Measurements from ENCODE around the gene ELL.

DNA sequence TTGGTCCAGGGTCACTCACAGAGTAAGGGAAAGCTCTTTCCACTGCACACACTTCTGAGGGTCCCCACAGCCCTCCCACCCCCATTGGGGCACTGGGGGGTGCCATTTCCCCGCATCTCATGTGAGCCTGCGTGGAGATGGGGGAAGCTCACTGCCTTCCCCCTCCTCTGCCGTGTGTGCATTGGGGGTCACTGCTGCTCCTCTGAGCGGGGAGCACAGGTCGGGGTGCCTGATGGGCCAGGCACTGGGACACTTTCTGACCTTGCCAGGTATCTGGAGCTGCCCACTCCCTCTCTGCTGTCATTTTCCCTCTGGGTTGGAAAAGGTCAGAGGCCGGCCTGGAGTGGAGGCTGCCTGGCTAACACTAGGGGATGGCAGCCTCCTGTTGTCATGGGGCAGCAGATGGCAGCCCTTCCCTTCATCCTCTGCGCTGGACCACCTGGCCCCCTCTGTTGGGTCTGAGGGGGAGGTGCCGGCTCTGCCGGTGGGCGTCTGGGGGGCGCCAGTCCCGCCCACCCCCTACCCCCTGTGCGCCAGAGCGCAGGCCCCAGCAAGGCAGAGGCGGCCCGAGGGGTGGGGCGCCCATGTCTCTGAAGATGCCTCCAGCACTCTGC lies 93.6 kb downstream of the ELL start:
- TF ChIP-seq, protein P1, sequence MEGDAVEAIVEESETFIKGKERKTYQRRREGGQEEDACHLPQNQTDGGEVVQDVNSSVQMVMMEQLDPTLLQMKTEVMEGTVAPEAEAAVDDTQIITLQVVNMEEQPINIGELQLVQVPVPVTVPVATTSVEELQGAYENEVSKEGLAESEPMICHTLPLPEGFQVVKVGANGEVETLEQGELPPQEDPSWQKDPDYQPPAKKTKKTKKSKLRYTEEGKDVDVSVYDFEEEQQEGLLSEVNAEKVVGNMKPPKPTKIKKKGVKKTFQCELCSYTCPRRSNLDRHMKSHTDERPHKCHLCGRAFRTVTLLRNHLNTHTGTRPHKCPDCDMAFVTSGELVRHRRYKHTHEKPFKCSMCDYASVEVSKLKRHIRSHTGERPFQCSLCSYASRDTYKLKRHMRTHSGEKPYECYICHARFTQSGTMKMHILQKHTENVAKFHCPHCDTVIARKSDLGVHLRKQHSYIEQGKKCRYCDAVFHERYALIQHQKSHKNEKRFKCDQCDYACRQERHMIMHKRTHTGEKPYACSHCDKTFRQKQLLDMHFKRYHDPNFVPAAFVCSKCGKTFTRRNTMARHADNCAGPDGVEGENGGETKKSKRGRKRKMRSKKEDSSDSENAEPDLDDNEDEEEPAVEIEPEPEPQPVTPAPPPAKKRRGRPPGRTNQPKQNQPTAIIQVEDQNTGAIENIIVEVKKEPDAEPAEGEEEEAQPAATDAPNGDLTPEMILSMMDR (IDR thresholded peaks at IDR 0.05; ENCODE audit: insufficient read depth, low read depth, low read length): no peak
- no peak for TF ChIP-seq EZH2 (IDR thresholded peaks at IDR 0.05; ENCODE audit: insufficient read depth, low read length)
